HG03039 (cell line): ENCODE data around the gene PRKN.
"Not testable (repeated sequence)": the region's sequence is repeated elsewhere in the genome, so short reads cannot be mapped to it uniquely, and the experiment has no call there.

Experiments
- ATAC-seq: cut with Tn5 transposase; IDR thresholded peaks from one replicate; pipeline ENCODE4 v1.9.1; 2021; ENCODE audit warnings: mild to moderate bottlenecking, moderate library complexity; ENCODE audit not compliant: unreplicated experiment

Gene PRKN

DNA sequence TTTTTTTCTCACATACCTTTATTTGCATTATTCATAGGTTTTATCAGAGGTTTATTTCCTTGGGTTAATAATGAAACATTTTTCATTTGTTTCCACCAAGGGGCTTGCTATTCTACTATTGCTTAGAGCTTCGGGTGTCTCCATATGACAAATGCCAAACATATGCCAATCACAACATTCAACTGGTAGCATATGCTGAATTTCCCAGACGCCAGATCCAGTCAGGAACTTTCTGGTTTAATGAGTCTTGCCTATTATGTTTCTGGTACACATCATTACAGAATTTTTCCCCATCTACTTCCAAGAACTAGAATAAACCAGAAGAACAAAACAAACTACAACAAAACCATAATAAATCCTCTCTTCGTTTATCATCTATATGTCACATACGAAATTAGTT is 180.7 kb downstream of the PRKN start:
- no peak for ATAC-seq

- no peak for ATAC-seq
These were observed 184.3 kb downstream of the PRKN start for GRCh38 chr6:162543221-162543620.

DNA sequence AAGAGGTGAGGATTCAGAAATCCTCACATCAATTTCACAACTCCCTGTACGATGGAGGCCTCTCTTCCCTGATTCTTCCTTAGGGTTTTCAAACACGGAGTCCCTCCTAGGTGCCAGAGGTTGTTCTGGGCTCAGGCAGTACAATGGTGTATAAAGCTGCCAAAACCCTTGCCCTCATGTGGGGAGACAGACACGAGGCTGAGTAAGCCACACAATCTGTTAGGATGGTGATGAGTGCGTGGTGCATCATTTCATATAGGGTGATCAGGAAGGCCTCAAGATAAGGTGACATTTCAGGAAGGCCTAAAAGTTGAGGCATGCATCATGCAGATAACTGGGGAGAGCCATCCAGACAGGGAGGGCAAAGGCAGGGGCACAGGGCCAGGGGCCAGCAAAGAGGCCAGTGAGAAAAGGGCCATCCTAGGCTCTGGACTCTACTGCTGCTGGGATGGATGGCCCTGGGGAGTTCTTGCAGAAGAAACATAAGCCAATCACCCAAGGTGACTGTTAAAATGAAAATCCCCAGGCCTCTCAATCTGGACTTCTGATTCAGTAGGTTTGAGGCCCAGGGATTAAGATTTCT is 186.5 kb downstream of the PRKN start:
- no peak for ATAC-seq

DNA sequence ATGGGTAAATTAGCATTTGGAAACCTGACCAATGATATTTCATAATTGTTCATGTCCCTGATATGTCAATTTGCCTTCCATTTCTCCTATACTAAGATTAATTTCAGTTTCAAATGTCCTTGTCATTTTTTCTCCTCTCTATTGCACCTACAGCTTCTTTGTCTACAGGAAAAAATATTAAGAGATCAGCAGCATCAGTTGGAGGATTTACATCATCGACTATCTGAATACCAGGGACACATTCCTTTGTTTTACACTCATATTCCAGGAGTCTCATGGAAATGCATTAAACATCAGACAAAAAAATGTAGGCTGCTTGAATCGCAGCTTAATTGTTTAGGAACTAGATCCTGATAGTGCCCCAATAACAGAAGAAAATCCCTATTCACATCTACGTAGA is 188.2 kb downstream of the PRKN start:
- ATAC-seq, result no peak

GRCh38 chr6:162538643-162539064 is 188.9 kb downstream of the PRKN start:
- no peak for ATAC-seq

- ATAC-seq, result no peak
These were observed 194.6 kb downstream of the PRKN start for GRCh38 chr6:162533009-162533400.

DNA sequence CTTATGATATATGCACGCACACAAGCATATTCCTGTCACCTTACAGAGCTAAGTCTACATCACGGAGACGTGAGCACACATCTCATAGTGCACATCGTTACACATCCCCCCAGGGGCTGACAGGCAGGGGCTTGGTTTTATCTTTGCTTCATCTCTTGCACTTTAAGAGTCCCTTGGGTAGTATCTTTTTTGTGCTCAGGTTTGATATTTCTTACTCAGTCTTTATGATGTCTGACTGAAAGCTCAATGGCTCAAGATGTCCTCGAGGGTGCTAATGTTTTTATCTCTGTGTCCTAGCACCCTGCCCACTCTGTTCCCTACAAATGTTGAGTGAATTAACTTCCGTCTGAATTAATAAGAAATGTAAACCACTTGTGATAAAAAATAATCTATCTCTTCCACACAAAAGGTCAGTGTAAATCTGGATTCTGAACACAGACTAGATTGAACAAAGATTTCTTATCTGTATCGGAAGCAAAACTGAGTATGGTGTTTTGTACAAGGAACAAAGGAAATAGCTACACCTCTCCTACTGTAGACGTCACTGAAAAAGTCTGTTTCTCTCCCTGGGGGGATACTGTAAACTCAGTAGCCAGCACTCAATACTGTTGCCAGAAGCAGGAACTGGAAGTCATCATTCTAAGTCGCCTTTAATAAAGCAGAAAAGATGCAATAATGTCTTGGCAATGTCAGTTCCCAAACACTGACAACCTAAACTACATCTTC is 195.1 kb downstream of the PRKN start:
- ATAC-seq, result no peak

GRCh38 chr6:162531391-162531790 is 196.2 kb downstream of the PRKN start:
- not testable (repeated sequence) for ATAC-seq

GRCh38 chr6:162528538-162528937 is 199.0 kb downstream of the PRKN start:
- ATAC-seq, result no peak

- ATAC-seq, result no peak
These were observed 200.6 kb downstream of the PRKN start for GRCh38 chr6:162526960-162527359.

DNA sequence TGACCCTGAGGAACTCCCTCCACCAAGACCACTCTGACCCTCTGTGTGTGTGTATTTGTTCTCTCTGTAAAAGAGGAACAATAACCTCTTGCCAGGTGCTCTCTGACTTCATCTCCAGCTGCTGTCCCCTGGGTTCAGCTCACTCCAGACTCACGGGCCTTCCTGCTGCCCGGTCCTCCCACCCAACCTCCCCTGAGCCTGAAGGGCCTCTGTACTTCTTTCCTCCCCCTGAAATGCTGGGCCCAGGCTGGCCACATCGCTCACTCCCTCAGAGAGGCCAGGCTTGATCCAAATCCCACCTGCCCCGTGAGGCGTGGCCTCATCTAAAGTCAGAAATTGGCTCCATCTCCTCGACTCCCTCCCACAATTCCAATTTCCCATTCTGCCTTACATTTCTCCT is 202.4 kb downstream of the PRKN start:
- ATAC-seq, result no peak

DNA sequence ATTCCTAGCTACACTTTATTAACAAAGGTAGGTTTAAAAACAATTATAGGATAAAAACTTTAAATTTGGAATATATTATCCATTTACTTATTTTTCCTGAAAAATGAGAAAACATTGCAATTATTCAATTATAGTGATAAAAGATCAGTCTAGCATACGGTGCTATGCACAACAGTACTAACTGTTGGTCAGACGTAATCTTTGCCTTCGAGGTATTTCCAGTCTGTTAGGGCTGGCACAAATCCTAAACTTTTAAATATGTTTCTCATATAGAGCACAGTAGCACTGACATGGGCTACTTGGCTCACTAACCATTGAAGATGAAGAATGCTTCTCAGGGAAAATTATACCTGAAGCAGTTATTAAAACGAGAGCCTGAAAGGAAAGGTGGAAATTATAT is 214.8 kb downstream of the PRKN start:
- no peak for ATAC-seq

- ATAC-seq, result no peak
These were observed 230.2 kb downstream of the PRKN start for GRCh38 chr6:162497389-162497788.

DNA sequence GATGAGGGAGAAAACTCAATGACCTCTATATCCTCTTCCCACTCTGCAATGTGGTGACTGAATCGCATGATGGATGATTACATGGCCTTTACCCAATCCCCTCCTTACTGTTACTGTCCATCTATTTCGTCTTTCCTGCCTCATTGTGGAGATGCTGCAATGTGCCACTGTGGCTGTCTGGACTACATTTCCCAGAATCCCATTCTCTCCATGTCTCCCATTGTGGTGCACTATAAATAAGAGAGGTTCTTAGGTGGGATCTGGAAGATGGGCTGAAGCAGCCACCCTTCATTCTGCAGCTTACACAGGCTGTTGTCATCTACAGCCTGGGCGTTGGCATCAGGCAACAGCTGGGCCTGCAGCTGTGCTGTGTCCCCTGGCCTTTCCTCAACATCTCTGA is 233.6 kb downstream of the PRKN start:
- ATAC-seq, result no peak

GRCh38 chr6:162491637-162492036 is 235.9 kb downstream of the PRKN start:
- ATAC-seq, result no peak

GRCh38 chr6:162489101-162489976 is 238.2 kb downstream of the PRKN start:
- no peak for ATAC-seq

DNA sequence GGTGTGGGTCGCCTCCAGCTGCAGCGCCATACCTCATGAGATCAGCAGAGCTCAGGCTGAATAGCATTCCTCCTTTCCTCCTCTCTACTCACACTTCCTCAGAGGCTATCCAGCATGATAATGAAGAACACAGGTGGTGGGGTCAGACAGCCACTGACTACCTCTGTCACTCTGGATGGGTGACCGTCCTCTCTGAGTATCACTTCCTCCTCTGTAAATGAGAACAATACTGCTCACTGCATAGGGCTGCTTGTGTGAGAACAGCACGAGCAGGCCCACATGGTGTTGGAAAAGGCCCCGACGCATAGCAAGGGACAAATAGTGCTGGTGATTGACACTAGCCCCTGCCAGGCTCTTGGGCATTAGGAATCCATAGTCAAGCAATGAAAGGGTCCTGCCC is 239.1 kb downstream of the PRKN start:
- no peak for ATAC-seq

- no peak for ATAC-seq
These were observed 242.1 kb downstream of the PRKN start for GRCh38 chr6:162485464-162485863.

GRCh38 chr6:162481938-162482337 is 245.6 kb downstream of the PRKN start:
- no peak for ATAC-seq

DNA sequence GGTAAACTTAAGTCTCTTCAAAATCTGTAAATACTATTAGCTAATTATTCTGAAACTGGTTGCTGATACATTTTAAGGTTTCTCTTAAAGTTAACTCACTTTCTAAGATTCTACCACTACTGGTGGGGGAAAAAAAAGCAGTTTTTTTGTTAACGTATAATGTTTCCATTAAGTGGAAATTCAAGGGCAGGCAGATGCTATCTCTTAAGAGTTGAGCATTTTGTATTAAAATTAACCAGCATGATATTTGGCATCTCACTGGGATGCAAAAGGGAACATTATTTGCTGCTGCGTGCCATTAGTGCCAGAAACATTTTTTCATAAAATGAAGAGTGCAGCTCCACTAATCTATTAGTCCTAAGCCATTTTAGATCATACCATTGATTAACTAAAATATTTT is 246.2 kb downstream of the PRKN start:
- ATAC-seq, result no peak

GRCh38 chr6:162478192-162478671 is 249.3 kb downstream of the PRKN start:
- ATAC-seq, result no peak

GRCh38 chr6:162474722-162475121 is 252.8 kb downstream of the PRKN start:
- no peak for ATAC-seq
